T-helper 2 cell (primary cell): ENCODE data around the gene TMEM174.

Experiments
- DNase-seq, 5 experiments: peaks; one replicate each; pipeline versions ENCODE4 v3.0.0 to v3.0.0-alpha.2; 2012 to 2022
- total RNA-seq, 2 donors: gene quantifications; one replicate each; lab custom pipeline; 2026; lab: John Stamatoyannopoulos, UW

TMEM174 gene, protein sequence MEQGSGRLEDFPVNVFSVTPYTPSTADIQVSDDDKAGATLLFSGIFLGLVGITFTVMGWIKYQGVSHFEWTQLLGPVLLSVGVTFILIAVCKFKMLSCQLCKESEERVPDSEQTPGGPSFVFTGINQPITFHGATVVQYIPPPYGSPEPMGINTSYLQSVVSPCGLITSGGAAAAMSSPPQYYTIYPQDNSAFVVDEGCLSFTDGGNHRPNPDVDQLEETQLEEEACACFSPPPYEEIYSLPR
- 0 reads per million in 2 donors for total RNA-seq

DNA sequence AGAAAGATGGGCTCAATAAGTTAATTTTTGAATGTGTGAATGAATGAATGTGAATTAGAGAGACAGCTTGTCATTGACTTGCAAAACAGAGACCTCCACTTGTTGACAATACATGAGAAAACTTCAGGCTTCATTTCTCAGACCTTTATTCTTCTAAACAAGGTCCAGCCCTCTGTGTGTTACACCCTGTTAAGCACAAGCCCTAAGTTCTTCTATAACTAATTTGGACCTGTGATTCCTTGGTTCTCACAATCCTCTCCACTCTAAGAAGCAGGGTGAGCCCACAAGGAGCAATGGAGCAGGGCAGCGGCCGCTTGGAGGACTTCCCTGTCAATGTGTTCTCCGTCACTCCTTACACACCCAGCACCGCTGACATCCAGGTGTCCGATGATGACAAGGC is at the start of gene TMEM174:
TMEM174 (plus strand) TSS at position 243 of the 400 bp plus-strand sequence; CDS start at position 294, 51 bp downstream.
- DNase-seq, result no peak

DNA sequence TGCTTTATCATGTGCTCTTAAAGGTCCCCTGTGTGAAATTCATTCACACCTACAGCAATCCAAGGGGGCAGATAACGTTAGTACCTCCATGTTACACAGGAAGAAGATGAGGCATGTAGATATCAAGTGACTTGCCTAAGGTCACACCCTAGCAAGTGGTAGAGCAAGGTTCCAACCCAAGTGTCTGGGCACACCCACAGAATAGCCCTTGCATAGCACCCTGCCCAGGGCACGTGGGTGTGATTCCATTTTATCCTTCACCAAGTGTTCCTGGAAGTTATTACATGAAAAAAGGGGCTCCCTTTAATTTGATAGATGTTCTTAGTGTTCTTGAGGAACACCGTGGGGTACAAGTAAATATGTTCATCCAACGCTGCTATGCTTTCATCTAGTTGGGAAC is 47.7 kb upstream of the TMEM174 start:
- DNase-seq, result no peak

DNA sequence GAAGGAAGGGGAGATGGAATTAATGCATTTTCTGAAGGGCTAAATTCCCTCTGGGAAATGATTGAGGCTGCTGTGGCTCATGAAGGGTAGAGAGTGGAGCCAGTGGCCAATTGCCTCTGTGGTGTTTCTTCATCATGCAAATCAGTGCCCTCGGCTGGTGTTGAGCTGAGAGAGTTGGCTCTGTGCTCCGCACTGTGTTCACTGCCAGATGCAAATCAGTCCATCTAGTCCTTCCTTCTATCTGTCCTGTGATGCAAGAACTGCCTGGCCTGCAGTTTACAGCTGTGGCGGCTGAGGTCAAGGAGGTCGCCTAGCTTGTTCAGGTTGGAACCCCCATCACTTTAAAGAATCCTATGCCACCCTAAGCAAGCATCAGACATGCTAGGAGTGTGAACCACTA is 46.6 kb upstream of the TMEM174 start:
- no peak for DNase-seq

DNA sequence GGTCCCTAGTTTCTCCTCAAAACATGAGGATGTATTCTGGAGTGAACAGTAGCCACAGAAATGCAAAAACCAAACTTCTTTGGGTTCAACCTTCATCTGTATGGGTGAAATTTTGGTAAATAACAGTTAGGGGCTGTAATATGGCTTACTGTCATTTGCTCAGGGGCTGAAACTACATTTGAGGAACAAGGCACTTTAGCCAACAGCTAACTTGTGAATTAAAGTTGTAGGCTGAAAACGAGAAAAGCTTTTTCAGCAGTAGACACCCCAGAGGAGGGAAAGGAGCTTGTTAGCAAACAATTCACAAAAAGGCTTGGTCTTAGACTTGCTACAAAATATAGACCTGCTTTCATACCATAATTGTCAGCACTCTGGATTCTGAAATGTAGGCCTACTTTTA is 46.0 kb upstream of the TMEM174 start:
- DNase-seq, result no peak

DNA sequence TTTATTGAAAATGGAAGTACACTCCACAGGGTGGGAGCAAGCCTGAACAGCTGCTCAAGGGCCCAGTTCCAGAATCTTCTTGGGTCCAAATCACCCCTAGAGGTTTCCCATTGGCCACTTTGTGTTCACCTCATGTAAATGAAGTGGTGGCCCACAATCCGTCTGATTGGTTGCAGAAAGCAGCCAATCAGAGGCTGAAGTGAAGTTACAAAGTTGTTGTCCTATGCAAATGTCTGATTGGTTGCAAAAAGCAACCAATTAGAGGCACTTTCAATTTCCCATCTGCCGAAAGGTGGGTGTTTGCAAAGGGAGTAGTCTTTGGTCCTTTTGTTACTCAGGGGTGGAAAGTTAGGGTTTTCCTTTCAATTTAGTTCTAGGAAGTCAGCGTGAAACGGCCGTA is 43.9 kb upstream of the TMEM174 start:
- no peak for DNase-seq

DNA sequence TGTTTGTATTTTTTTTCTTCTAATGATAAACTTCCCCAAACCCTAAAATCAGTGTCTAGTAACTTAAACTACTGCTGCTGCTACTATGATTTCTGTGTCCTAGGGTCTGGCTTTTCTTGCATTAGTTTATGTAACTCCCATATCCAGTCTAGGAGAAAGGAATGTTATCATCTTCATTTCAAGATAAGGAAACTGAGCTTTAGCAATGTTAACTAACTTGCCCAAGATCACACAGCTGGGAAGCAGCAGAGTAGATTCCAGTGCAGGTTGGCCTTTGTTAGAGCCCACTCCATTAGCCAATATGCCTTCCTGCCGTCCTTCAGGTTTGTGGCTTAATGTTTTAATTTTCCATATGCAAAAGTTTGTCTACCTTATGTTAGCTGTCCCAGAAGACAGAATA is 42.2 kb upstream of the TMEM174 start:
- no peak for DNase-seq

DNA sequence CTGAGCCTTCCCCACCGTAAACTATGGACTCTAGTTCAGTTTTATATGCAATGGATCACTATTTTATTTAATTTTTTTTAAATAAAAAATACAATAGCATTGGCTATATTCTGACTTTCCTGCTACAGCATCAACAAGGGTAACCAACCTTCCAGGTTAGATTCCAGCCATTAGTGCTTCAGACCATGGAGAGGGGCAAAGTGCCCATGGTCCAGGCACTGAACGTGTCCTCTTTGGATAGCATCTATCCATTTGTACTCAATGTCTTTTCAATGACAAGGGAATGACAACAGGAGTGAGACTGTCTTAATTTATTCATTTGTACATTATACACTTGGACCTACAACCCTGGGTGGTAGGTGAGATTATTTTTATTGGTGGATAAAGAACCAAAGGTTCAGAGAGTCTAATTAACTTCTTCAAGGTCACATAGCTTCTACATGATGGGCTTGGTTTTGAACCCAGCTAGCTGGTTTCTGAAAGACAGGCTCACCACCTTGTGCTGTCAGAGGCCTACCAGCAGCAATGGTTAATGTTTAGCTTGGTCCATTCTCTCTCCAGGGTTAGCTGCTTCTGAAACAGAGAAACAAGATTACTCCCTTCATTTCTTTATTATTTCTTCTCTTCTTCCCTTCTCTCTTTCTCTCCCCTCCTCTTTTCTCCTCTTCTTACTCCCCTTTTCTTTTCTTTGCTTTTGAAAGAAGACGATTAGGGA is 41.1 kb upstream of the TMEM174 start:
- no peak for DNase-seq

DNA sequence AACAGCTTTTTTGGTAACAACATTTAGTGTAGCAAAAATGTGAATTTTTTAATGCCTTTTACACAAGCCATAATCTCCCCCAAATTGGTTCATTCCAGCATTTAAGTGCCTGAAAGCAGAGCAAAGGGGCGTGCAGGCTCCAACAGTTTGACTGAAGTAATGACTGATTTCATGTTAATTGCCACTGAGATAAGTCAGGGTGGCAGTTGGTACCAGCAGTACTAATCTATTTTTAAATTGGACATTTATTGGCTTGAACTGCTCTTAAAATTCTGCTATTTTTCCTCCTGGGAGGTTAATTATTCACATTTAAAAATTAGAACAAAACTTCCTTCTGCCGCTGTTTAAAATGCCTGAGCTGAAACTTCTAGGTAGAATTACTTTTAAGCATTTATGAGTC is 40.2 kb upstream of the TMEM174 start:
- no peak for DNase-seq

DNA sequence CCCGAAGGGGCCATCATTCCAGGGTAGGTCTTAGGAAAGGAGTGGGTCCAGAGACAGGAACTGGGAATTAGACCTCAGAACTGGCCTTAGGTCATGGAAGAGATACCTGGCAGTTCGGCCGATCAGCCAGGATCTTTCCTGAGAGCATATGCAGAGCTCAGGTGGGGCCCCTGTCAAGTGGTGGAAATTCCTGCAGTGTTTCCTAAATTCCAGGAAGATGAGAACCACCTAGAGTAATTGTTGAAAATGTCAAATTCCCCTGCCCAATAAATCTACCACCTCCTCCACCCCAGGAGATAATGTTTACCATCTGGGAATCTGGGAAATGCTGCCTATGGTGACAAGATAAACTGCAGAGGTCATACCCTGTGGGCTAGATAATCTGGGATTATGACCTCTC is 38.0 kb upstream of the TMEM174 start:
- no peak for DNase-seq

DNA sequence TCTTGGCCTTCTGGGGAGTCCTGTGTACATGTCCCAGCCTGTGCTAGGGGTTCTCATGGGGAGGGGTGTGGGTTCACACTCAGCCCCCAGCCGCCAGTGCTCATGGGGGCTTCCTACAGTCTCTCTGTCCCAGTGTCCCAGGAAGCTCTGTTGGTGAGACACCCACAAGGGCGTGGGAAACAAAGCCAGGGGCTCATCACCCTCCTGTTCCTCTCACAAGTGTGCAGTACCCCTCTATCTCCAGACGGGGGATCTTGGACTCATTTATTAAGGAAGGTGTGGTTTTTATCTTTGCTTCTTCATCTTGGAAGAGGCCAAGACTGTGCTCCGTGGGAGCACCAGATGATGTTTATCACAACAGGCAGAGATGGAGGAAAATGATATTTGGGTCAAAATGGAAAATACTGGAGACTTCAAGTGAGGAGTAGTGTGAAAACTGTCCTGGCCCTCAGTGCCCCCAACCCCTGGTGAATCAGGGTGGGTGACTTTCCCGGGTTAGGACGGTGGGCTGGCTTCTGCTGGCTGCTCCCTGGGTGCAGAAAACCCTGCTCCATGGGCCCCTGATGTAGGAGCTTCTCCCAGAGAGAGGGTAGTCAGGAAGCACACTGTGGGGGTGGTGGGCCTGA is 37.5 kb upstream of the TMEM174 start:
- DNase-seq, result no peak

DNA sequence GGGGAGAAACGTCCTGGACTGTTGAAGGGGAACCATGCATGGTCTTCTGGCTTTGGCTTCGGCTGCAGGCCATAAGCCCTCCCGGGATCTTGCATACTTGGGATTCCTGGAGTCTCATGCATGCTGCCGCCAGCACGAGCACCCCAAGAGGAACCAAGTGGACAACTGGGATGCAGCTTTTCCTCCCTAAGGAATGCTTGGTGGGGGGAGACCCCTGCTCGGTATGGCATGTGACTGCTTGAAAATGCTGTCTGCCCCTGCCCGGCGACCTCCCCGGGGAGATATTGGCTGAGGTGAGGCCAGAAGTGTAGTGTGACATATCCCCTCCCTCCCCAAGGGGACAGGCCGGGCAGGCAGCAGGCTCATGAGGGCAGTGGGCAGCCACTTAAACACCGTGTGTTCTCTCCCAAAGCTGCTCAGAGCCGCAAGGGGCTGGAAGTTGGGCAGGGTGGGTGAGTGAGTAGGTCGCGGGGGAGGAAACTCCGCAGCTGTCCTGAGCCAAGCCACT is 36.9 kb upstream of the TMEM174 start:
- no peak for DNase-seq

DNA sequence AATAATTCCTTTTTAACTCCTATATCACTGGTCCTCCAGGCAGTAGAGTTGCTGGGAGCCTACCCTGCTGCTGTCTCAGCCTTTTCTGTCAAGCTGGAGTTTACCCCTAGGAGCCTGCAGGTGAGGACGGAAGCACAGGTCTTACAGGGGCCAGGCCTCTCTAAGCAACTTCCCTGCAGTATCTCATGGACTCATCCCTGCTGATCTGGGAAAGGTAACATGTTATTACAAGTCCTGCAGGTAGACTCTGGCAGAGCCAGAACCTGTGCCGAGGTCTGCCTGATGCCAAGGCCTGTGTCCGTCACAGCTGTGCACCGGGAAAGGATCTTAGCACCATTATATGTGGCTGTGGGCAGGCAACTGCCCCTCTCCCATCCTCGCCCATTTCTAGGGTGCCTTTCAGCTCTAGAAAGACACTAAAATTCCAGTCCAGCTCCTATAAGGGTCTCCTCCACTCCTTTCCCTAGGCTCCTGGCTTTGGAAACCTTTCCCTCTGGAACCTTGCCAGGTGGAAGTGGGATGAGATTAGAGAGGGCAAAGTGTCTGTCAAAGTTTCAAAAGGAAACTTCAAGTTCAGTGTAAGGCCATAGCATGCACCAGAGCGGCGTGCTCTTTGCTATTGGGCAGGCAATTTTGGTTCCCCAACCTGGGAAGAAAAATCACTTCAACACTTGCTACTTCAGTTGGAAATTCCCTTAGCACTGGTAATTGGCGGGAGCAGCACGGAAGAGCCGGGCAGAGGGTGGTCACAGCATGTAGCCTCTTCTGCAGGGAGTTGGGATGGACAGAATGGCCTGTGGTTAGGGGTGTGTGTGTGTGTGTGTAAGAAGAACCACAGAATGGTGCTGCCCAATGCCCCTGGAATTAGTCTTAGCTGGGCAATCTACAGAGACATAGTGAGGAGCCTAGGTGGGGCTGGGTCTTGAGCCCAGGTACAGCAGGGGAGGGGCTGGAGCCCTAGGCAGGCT is 35.1 kb upstream of the TMEM174 start:
- DNase-seq, result no peak

DNA sequence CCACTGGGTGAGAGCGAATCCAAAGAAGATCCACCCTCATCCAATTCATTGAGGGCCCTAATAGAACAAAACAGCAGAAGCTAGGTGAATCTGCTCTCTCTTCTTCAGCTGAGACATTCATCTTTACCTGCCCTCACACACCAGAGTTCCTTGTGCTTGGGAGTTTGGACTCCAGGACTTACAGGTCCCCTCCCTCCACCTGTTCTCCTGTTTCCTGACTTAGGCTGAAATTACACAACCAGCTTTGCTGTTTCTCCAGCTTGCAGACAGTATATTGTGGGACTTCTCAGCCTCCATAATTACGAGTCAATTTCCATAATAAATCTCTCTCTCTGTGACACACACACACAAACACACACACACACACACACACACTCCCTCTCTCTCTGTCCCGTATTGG is 33.5 kb upstream of the TMEM174 start:
- no peak for DNase-seq

DNA sequence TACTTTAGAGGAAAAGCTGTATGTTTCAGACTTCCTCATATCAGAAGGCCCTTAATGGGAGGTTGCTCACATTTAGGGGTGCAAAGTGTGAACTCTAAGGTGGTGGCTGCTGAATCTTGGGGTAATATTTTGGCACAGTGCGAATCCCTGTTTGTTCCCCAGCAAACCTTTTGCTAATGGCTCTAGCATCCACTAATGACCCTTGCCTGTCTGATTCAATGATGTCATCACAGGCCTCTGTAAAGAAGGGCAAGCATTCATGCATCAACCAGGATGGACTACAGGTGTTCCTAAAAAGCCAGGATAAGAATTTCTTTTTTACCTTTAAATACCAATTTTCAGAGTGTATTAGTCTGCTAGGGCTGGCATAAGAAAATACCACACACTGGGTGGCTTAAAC is 32.2 kb upstream of the TMEM174 start:
- DNase-seq, result no peak

DNA sequence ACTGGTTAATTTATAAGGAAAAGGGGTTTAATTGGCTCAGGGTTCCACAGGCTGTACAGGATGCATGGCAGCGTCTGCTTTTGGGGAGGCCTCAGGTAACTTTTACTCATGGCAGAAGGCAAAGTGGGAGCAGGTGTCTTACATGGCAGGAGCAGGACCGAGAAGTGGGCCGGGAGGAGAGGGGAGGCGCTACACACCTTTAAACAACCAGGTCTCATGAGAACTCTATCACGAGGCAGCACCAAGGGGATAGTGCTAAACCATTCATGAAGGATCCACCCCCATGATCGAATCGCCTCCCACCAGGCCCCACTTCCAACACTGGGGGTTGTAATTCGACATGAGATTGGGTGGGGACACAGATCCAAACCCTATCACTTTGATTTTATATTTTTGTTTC is 31.0 kb upstream of the TMEM174 start:
- DNase-seq, result no peak

DNA sequence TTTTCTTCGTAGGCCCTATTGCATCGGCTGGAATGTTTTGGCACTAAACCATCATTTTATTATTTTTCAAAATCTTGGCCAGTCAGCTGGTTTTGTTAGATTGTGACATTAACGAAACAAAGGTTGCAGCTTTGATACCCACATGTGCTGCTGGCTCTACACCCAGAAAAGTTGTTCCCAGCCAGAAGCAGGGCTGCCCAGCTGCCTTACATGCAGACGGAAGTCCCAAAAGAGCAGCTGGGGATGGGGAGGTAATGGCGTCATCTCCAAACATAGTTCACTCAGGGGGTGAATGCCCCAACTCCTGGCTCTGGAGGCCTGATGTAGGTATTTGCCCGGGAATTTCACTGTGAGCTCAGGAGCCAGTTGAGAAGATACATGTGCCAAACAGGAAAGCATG is 29.3 kb upstream of the TMEM174 start:
- no peak for DNase-seq

DNA sequence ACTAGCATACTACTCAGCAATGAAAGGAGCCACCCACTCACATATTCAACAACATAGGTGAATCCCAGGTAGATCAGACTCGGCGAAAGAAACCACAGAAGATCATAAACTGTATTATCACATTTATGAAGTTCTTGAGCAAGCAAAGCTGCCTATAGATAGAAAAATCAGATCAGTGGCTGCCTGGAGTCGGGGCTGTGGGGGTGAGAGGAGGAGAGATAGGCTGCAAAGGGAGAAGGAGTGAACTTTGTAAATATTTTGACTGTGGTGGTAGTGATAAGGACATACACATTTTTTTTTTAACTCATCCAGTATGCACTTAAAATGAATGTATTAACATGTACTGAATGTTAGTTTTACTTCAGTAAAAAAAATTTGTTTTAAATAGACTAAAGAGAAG is 23.5 kb upstream of the TMEM174 start:
- no peak for DNase-seq

DNA sequence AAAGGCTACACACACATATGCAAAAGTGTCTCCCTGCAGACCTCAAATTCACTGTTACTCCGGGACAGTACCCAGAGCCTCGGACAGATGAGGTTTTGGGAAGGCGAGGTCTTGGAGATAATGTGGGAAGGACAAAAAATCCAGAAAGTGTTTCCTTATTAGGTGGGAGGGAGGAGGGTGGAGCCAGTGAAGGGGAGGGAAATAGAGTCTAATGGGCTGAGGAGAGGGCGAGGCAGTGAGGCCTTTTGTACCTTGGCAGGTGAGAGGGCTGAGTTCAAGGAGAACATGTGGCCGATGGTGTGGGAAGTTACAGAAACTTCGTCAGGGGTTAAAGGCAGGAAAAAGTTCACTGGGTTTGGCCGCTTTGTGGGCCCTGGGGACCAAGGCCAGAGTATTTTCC is 22.1 kb upstream of the TMEM174 start:
- no peak for DNase-seq

DNA sequence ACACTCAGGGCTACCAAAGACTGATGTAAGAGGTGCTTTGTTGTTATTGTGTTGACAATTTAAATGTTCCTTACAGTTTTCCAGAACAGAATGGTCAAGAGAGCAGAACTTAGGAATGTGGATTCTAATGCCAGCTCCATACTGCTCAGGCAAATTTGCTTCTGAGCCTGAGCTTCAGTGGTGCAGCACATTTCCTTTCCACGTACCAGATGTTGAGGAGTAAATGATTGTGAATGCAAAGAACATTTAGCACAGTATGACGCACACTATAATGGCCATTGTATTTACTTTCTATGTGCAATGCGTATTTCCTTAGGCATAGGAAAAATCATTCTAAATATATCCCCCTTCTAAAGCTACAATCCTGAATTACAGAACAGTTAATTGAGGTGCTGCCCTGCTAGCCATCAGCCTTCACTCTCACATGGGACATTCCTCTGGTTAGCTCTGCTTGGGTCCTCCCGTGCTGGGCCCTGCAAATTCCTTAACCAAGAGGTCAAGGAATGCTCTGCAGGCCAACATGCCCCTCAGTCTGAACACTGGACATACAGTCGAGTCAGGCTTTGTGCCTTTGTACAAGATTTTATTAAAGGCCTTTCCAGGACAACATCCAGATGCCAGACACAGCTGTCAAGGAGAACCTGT is 21.1 kb upstream of the TMEM174 start:
- no peak for DNase-seq

DNA sequence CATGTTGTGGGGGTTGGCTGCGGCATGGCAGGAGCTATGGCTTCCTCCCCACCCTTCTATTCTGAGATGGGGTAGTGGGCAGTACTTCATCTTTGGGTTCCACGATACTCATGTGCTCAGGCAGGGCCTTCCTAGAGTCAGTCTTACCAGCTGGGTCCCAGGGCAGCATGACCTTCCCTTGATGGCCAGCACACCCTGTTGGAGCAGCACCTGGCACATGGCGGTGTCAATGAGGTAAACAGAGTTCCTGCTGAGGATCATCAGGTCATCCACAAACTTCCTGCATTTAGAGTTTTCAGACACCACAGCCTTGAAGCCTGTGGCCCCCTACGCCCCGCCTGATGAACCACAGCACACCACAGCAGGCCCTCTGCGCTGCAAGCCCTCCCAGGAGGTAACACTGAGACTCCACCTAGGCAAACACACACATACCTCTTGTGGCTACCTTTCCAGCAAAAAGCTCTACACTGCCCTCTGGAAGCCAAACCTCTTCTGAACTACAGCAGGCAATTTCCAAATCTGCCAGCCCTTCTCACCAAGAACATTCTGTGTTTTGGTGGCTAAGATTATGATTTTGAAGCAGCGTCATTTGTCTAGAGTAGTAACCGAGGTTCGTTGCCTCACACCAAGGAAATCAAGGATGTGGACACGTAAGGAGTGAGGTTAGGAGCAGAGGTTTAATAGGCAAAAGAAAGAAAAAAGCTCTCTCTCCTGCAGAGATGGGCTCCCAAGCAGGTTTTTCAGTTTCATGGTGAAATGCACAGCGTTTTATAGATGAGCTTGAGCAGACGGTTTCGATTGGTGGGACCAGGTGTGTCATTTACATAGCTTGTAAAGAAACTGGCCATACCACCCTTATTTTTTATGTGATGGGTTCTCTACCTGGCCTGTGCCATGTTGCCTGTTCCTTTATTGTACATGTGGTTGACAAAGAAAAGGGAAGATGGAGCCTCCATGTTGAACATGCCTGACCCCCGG is 20.3 kb upstream of the TMEM174 start:
- no peak for DNase-seq

DNA sequence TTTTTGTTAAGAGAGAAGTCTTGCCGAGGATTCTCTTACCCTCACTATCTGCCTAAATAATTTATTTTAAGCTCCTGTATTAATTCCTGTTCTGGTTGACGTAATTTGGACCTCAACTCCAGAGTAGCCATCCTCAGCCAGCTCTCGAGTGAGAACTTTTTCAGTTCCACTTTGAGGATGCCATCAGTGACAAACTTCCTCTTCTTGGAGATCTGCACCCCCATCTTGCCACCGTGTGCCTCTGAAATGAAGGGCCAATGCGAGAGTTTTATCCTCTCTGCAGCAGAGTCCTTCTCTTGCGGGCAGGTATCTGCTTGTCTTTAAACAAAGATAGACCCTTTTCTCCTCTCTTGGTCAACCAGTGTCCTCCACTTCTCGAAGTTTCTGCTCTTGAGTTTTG is 19.5 kb upstream of the TMEM174 start:
- DNase-seq, result no peak
